DMS79 (cell line): ENCODE measurements around the gene ST8SIA2.

Experiments
- DNase-seq: peaks from one replicate; lab custom pipeline; 2025; lab: John Stamatoyannopoulos, UW

ST8SIA2 gene

DNA sequence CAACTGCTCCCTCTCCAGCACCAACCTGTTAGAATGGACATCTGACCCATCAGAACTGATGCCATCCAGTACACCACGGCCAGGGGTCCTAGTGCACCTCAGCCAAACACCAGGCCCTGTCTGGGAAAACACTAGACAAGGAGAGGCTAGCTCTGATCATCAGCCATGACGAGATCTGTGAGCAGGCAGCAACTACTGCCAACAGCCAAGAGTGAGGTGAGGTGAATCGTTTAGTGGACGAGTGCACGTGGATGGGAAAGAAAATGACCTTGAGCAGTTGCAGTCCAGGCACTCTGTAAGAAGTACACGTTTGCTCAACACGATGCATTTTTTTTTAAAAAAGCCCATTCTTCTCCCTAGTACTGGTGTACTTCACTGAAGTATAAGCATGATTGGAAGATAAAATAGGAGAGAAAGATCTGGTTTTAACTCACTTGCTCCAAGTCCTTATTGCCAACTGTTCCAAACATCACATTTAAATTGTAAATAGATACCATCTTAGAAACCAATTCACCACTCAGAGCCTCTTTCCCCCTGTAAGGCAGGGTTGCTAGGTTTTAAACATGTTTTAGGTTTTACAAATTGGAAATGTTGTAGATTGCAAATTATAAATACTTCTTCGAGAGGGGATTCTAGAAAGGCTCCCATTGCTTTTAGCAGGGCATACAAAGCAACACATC, 5.7 kb downstream of the ST8SIA2 start:
- no peak for DNase-seq

- no peak for DNase-seq
Observed at GRCh38 chr15:92400573-92400972, 6.9 kb downstream of the ST8SIA2 start.

DNA sequence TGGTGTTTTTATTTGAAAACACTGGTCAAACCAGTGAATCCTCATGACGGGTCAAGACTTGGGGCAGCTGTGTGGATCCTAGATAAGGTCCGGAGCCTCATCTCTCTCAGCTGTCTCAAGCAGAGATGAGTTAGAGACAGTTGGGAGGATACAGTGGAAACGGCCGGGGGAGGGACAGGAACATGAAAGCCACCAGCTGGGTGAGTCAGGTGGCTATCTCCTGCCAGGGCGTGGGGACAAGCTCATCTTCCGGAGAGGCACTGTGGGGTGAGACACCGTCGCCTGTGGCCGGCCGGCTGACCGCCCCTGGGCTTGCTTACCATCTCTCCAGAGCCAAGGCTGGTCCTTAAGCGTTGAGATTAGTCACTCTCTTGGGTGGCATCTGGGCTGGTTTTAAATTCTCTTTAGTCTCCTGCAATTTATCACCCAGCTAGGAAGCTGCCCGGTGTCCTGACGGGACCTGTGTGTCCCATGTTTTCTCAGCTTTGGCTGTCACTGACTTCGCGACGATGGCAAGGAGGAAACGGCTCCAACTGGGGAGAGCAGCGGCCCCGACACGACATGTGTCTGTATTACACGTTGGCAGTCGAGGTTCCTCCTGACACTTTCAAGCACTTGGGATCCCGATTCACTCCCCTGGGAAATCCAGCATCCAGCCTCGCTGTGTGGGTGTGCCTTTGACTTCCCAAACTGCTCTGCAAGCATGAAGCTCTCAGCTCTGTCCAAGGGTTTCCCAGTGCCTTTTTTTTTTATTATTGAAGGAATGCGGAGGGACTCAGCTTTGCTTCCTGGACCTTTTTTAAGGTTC, 7.5 kb downstream of the ST8SIA2 start:
- no peak for DNase-seq

GRCh38 chr15:92402751-92403150, 9.1 kb downstream of the ST8SIA2 start:
- DNase-seq: no peak

- DNase-seq: no peak
Observed at GRCh38 chr15:92405942-92406341, 12.3 kb downstream of the ST8SIA2 start.

GRCh38 chr15:92407321-92407720, 13.6 kb downstream of the ST8SIA2 start:
- DNase-seq: no peak

- no peak for DNase-seq
Observed at GRCh38 chr15:92407916-92408315, 14.2 kb downstream of the ST8SIA2 start.

DNA sequence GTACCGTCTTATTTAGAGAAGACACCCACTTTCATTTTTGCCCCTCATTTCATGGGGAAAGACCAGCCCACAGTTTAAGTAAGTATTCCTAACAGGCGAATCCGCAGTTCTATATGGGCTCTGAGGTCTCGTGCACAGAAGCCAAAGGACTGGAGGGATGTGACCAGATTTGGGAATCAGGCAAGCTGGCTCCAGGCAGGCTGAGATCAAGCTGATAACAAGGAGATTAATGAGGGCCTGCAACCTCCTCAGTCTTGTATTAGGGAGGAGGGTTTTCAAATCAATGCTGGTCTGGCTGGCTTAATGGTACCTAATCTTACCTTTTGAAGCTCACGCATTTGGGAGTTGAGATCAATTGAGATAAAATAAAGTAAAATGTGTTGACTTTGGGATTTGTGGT, 15.3 kb downstream of the ST8SIA2 start:
- no peak for DNase-seq

DNA sequence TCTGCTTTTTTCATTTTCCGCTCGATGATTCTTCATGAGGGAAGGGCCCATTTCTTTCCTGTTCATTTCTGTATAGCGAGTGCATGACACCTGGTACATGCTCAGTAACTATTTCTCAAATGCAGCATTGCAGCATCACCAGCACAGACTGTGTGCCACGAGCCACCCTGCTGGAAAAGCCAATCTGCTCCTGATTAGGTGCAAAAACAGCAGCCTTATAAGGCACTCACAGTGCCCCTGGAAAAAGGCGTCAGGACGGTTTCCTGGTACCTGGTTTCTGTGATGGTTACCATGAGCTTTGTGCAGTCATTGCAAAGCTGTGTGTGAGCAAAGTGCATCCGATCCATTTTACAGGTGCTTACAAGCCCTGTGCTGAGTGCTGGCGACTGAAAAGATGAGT, 15.8 kb downstream of the ST8SIA2 start:
- DNase-seq: no peak

- DNase-seq: no peak
Observed at GRCh38 chr15:92410537-92410936, 16.9 kb downstream of the ST8SIA2 start.

DNA sequence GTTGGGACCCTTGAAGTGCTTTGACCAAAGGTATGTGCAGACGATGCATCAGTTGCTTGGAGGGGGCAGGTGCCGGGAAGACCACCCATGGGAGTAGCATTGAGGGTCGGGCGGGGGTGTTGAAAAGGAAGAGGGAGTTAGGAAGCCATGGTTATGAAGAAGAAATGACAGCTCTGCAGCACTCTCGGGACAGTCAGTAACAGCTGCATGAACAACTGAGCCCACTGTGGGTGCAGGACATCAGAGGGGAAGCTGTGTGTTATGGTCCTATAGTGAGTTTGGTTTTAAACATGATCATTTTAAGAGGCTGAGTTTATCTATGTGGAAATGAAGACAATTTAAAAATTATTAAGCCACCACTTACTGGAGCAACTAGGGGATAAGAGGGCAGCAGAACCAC, 17.6 kb downstream of the ST8SIA2 start:
- DNase-seq: no peak

- DNase-seq: no peak
Observed at GRCh38 chr15:92413510-92413909, 19.8 kb downstream of the ST8SIA2 start.

DNA sequence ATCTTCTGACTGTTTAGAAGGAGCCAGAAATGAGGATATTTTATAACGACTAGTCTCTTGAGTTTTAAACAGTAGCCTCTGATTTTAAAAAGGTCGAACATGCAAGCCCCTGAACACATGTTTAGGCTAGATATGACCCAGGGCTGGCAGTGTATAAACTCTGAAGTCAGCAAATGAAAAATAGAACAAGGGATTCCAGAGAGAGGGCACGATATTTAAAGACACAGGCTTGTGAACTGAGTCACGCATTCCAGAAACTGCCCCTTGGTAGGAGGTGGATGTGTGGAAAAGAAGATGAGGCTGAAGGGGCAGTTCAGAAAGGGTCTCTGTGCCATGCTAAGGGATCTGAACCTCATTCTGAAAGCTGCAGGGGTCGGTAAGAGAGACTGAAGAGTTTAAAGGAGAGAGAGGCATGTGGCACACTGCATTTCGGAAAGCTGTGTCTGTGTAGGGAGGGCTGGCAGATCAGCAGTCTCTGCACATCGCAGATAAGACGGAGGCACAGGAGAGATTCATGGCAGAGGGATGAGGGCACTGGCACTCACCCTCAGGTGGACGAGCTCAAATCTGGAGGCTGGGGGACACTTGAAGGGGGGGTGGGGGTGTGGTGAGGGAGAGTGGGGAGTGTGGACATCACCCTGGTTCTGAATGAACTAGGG, 22.1 kb downstream of the ST8SIA2 start:
- DNase-seq: no peak

GRCh38 chr15:92416557-92416956, 22.9 kb downstream of the ST8SIA2 start:
- DNase-seq: no peak

DNA sequence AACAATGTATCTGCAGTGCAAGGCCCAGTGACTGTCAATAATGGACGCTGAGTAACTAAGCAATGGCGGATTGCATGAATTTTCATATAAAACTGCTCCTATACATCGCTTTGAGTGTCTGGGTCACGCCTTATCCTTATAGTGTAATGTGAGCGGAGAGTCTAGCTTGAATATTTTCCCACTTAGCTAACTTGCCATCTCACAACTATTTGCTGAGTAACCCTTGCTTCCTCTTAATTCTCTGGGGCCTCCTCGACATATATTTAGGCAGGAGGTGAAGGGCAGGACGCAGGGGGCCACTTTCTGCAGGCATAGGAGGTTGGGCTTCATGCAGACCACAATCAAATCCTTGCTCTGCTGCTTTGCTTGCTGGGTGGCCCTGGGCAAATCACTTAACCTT, 24.0 kb downstream of the ST8SIA2 start:
- DNase-seq: no peak

DNA sequence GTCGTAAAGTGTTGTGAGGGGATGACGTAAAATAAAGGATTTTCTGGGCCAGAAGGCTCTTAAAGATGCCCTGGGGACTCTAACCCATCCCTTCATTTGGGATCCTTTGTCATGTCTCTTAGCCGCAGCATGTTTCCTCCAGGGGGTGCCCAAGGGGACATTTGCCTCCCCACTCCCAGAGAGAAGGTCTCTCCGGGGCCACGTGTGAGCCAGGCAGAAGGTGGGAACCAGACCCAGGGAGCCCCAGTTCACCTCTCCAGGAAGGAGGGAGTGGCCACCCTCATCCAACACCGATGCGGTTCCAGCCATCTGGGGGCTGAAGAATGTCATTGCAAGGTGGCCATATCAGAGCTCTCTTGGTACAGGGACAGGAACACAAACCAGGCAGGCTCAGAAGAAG, 25.2 kb downstream of the ST8SIA2 start:
- DNase-seq: no peak

DNA sequence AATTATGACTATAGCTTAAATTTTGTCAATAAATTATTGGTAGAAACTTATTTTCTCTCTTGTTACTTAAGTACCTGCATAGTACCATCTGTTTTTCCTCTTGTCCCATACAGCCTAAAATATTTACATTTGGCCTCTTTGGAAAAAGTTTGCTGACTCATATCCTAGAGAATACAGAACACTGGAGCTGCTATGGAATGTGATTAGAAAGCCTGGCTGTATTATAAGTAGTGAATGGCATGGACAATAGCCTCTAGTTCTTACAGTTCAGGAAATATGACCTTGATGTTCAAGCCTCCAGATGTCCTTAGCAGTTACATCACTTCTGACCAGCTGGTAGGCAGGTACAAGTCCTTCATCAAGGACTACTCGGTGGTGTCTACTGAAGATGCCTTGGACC, 28.3 kb downstream of the ST8SIA2 start:
- DNase-seq: no peak

DNA sequence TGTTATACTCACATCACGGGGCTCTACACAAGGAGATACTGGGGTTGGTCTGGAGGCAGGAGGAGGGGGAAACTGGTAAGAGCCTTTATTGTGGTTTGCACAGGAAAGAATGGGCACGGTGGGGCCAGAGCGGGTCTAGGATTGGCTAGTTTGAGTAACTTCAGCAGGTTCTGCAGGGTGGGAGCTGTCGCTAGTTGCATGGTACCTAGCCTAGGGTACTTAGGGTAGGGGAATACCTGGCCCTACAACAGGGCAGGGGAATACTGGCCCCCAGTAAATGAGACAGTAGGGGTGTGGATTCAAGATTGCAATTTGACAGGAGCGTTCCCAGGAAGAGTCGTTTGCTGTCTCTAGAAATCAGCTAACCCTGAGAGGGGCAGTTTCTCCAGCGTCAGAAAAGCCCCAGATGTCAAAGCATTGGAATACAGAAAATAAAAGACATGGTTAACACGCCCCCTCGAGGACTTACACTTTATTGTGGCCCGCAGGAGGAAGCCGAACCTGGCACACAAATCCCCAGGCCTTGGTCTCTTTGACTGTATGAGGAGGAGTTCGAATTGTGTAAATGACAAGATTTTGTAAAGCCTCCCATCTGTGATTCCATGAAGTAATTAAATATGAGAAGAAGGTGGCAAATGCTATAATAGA, 32.0 kb downstream of the ST8SIA2 start:
- no peak for DNase-seq

DNA sequence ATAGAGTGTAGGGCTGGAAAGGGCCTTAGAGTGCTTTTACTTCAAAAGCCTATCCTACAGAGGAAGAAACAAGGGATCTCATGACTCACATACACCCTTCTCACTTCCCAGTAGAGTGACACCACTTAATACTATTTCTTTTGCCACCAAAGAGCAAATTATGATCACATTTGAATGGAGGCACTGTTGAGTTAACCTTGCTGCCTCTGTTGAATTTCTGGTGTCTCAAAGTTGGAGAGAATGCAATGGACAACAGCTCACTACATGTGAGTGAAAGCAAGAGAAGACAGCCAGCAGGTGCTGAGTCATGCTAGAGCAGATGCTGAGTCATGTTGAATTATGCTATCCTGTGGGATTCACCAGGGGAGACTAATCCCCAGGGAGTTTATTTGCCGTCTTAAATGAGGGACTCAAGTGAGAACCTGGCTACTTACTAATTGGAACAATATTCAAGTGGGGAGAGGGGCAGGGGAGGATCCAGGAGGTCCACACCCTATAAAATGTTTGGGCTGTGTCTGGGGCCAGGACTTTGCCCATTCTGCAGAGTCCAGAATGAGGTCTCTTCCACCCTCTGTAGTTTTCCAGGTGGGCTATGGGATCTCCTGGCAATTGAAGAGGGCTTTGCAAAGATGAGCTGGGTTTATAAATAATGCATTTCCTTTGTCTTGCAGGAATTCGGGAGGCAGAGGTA, 35.8 kb downstream of the ST8SIA2 start:
- DNase-seq: no peak

DNA sequence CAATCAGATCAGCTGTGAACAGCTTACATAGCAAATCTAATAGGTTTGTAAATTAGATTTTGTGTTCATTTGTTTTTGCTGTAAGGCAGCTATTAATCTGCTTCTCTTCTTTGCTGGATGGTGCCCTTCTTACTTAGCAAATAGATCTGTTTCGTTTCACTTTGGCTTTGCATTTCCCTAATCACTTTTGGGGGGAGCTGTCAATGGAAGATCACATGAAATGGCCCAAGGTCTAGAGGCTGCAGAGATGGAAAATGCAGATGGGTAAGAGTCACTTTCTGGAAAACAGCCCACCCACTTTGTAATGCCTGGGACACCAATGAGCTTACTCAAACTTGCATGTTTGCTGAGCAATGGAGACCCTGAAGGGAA, 36.4 kb downstream of the ST8SIA2 start:
- no peak for DNase-seq

DNA sequence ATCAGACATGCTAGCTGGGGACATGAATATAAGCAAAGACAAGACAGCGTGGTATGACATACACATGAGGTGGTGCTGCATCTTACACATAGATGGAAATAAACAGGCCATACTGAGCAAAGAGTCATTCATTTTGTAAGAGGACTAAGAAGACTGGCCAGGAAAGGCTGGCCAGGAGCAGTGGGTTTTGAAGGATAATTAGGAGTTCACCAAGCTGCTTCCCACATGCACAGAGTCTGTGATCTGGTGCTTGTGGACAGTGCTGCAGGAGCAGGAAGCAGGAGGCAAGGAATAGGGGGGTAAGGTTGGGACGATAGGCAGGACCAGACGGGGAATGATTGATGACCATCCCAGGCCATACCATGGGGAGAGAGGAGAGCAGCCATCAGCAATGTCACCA, 41.5 kb downstream of the ST8SIA2 start:
- no peak for DNase-seq

GRCh38 chr15:92438471-92438870, 44.8 kb downstream of the ST8SIA2 start:
- no peak for DNase-seq
